Osteoblast (primary cell): ENCODE results near the gene LSM14B. TPM values are rescaled to one million over a fixed set of nuclear protein-coding genes. Genes with fewer than 3 reads are reported as not detected.
A peak's percentile ranks its signal among the peaks of the same experiment; 100 is the strongest.

Experiments used
- DNase-seq: peaks from one replicate; pipeline ENCODE4 v3.0.0; 2011; ENCODE audit warnings: low spot score, mixed read lengths; ENCODE audit not compliant: insufficient read length; ENCODE audit errors: missing footprints
- H2AFZ ChIP-seq: 2 replicates; pipeline ENCODE4 v1.6.0; 2011; ENCODE audit warnings: mild to moderate bottlenecking, low read length
- H3K27ac ChIP-seq: 2 replicates; pipeline ENCODE4 v1.5.1; 2011; ENCODE audit warnings: mild to moderate bottlenecking, low read depth, low read length, moderate library complexity
- H3K27me3 ChIP-seq: 2 replicates; pipeline ENCODE4 v1.6.0; 2012; ENCODE audit warnings: mild to moderate bottlenecking, control low read depth, inconsistent platforms, low read length, moderate library complexity; ENCODE audit not compliant: insufficient read depth
- H3K36me3 ChIP-seq: 2 replicates; pipeline ENCODE4 v1.5.1; 2011; ENCODE audit warnings: mild to moderate bottlenecking, low read length, control low read depth, moderate library complexity; ENCODE audit not compliant: insufficient read depth
- H3K4me1 ChIP-seq: 2 replicates; pipeline ENCODE4 v1.5.1; 2011; ENCODE audit warnings: mild to moderate bottlenecking, low read length, control low read depth, moderate library complexity; ENCODE audit not compliant: insufficient read depth
- H3K4me2 ChIP-seq: 2 replicates; pipeline ENCODE4 v1.6.0; 2011; ENCODE audit warnings: mild to moderate bottlenecking, low read length; ENCODE audit not compliant: insufficient read depth
- H3K4me3 ChIP-seq: fragments of 200-600 bp; sonication (generic); 3 replicates; pipeline ENCODE4 v1.5.1; 2012; ENCODE audit warnings: mild to moderate bottlenecking, low read length, inconsistent platforms; ENCODE audit not compliant: insufficient read depth
- H3K79me2 ChIP-seq: 2 replicates; pipeline ENCODE4 v1.6.0; 2012; ENCODE audit warnings: mild to moderate bottlenecking, low read length, control low read depth, inconsistent platforms; ENCODE audit not compliant: insufficient read depth
- H3K9me3 ChIP-seq: 2 replicates; pipeline ENCODE4 v1.5.1; 2011; ENCODE audit warnings: low read depth, low read length, control low read depth
- H4K20me1 ChIP-seq: 2 replicates; pipeline ENCODE4 v1.6.0; 2012; ENCODE audit warnings: mild to moderate bottlenecking, low read length, control low read depth; ENCODE audit not compliant: insufficient read depth
- total RNA-seq: library from RNA; depleted of rRNA; stranded (reverse); fragments of >200 nt; gene quantifications from 2 replicates; pipeline ENCODE4 v1.2.3, GENCODE V29; 2012
- TF ChIP-seq, protein P1 (sequence below): IDR thresholded peaks from 2 replicates; pipeline ENCODE4 v1.5.1; 2011; ENCODE audit warnings: mild to moderate bottlenecking, low read depth, low read length, moderate library complexity; ENCODE audit errors: extremely low read depth

Gene LSM14B
- total RNA-seq, 1 donor = 48.5 TPM

DNA sequence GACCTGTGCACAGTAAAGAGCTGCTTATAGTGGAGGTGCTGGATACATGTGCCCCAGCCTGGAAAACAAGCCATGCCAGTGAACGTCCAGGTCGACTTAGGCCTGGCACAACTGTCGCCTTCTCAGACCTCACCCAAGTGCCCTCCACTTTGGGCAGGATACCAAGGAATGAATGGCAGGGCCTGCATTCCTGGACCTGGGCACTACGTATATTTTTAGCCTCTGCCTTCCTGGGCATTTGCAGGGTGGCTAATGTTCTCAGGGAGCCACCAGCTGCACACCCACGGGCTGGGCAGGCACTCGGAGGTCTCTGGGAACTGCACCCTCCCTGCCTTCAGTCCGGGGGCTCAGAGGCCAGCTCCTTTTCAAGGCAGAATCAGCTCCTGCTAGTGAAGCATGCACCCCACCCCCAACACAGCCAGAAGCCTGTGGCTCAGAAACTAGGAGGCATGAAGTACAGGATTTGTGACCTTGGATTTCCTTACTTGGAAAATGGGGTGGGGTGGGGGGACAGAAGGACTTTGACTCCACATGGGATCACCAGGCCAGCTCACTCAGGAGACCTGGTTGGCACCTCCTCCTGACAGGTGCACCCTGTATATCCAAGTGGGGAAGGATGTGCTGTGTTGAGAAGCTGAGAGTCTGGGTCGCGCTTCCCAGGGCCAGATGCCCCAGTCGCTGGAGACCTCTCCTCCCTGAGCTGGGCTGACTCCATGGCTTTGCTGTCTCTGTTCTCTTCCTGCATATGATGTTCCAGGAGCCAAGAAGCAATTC is 2.5 kb upstream of the LSM14B start:
- H3K27ac ChIP-seq = no peak overlapping the region
- H3K4me1 ChIP-seq = peaks cover 15% of the 10 kb centered on the region
- no peak overlapping the region for H3K4me3 ChIP-seq
- TF ChIP-seq, protein P1, sequence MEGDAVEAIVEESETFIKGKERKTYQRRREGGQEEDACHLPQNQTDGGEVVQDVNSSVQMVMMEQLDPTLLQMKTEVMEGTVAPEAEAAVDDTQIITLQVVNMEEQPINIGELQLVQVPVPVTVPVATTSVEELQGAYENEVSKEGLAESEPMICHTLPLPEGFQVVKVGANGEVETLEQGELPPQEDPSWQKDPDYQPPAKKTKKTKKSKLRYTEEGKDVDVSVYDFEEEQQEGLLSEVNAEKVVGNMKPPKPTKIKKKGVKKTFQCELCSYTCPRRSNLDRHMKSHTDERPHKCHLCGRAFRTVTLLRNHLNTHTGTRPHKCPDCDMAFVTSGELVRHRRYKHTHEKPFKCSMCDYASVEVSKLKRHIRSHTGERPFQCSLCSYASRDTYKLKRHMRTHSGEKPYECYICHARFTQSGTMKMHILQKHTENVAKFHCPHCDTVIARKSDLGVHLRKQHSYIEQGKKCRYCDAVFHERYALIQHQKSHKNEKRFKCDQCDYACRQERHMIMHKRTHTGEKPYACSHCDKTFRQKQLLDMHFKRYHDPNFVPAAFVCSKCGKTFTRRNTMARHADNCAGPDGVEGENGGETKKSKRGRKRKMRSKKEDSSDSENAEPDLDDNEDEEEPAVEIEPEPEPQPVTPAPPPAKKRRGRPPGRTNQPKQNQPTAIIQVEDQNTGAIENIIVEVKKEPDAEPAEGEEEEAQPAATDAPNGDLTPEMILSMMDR = no peak
- H3K9me3 ChIP-seq = no peaks in the 10 kb centered on the region
- H3K36me3 ChIP-seq = no peaks in the 10 kb centered on the region
- peaks cover 17% of the 10 kb centered on the region for H4K20me1 ChIP-seq
- H3K27me3 ChIP-seq = peaks cover 39% of the 10 kb centered on the region
- H3K79me2 ChIP-seq = peaks cover 22% of the 10 kb centered on the region
- no peak overlapping the region for H3K4me2 ChIP-seq
- peak; percentile 41 for DNase-seq
- no peak overlapping the region for H2AFZ ChIP-seq

DNA sequence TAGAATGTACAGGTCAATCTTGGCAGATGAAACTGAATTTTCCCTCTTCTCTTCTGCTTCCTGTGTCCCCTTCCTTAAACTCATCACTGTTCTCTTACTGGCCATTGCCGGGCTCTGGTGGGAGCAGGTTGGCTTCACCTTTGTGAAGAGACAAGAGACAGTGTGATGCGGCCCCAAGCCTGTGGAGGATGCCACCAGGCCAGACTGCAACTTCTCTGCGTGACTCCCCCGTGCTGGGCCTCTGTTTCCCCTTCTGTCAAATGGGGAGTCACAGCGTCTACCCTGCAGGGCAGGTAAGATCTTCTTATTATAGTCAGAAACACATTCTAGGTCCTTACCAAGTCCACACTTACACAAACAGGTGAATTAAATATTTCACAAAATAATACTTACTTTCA is 1.9 kb upstream of the LSM14B start:
- TF ChIP-seq, protein P1 = no peak
- peak; percentile 43 for DNase-seq
- H3K27ac ChIP-seq = no peak overlapping the region

DNA sequence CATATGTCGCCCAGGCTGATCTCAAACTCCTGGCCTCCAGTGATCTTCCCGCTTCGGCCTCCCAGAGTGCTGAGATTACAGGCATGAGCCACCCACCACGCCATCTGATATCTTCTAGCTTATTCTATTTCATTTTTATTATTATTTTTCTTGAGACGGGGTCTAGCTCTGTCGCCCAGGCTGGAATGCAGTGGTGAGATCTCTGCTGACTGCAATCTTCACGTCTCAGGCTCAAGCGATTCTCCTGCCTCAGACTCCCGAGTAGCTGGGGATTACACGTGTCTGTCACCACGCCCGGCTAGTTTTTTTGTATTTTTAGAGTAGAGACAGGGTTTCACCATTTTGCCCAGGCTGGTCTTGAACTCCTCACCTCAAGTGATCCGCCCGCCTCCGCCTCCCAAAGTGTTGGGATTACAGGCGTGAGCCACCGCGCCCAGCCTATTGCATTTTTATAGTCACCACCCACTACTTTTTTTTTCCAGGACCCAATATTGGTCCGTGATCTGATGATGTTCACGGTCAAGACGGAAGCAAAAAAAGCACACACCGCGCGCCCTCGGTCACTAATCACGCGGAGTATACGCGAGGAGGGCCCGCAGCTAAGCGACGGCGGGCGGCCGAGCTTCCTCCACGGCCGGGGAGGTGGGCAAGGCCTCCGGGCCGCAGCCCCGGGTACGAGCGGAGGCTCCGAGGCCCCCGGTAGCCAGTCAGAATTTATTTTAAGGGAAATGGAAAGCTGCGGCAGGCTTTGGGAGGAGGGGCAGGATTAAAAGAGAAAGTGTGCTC is 1.1 kb upstream of the LSM14B start:
- TF ChIP-seq, protein P1 = no peak
- peaks cover 29% of the 10 kb centered on the region for H3K79me2 ChIP-seq
- H3K4me1 ChIP-seq = peaks cover 15% of the 10 kb centered on the region
- peaks cover 32% of the 10 kb centered on the region for H3K27me3 ChIP-seq
- H3K4me3 ChIP-seq = peak overlapping the region; percentile 85
- peak overlapping the region; percentile 93 for H3K27ac ChIP-seq
- no peak for DNase-seq
- peak overlapping the region; percentile 84 for H3K4me2 ChIP-seq
- H3K36me3 ChIP-seq = peaks cover 12% of the 10 kb centered on the region
- peak overlapping the region; percentile 88 for H2AFZ ChIP-seq
- H3K9me3 ChIP-seq = no peaks in the 10 kb centered on the region
- H4K20me1 ChIP-seq = peaks cover 26% of the 10 kb centered on the region

More for the DNA sequence above, 1.9 kb upstream of the LSM14B start:
- peaks cover 26% of the 10 kb centered on the region for H3K79me2 ChIP-seq
- H2AFZ ChIP-seq = no peak overlapping the region
- no peaks in the 10 kb centered on the region for H3K9me3 ChIP-seq
- H3K27me3 ChIP-seq = peaks cover 39% of the 10 kb centered on the region
- H4K20me1 ChIP-seq = peaks cover 23% of the 10 kb centered on the region
- H3K36me3 ChIP-seq = peaks cover 4% of the 10 kb centered on the region
- H3K4me1 ChIP-seq = peaks cover 15% of the 10 kb centered on the region
- no peak overlapping the region for H3K4me3 ChIP-seq
- no peak overlapping the region for H3K4me2 ChIP-seq
